ENCODE measurements around the gene MARCHF9.

MARCHF9 gene

GRCh38 chr12:57735198-57735855 is 19.6 kb upstream of the MARCHF9 start:
- Histone ChIP-seq H3K27ac (no peak overlapping the region), H3K9ac (ENCODE audit: insufficient read length) (no peak overlapping the region), H3K9me3 (ENCODE audit: low read depth, low read length) (no peaks in the 10 kb centered on the region), H3K36me3 (ENCODE audit: insufficient read depth, low read length) (no peaks in the 10 kb centered on the region), H3K4me3 (no peak overlapping the region; the same call in 1 of the 2 replicates)
- TF ChIP-seq EZH2 (IDR thresholded peaks at IDR 0.05): no peak
- no peak for TF ChIP-seq POLR2AphosphoS5 (IDR thresholded peaks at IDR 0.05; ENCODE audit: borderline replicate concordance, low read depth, low read length)
- TF ChIP-seq FOXP2 (optimal IDR thresholded peaks at IDR 0.05; ENCODE audit: control extremely low read depth, extremely low read length, insufficient read depth): no peak
- DNase-seq (ENCODE audit: low read depth, low spot score): no peak

- DNase-seq (ENCODE audit: low read depth, low spot score): no peak
- TF ChIP-seq EZH2 (IDR thresholded peaks at IDR 0.05) (no peak), FOXP2 (optimal IDR thresholded peaks at IDR 0.05; ENCODE audit: control extremely low read depth, extremely low read length, insufficient read depth) (no peak)
- H3K9ac ChIP-seq (ENCODE audit: insufficient read length): no peak overlapping the region
Measured at GRCh38 chr12:57735952-57736740, 18.8 kb upstream of the MARCHF9 start.

DNA sequence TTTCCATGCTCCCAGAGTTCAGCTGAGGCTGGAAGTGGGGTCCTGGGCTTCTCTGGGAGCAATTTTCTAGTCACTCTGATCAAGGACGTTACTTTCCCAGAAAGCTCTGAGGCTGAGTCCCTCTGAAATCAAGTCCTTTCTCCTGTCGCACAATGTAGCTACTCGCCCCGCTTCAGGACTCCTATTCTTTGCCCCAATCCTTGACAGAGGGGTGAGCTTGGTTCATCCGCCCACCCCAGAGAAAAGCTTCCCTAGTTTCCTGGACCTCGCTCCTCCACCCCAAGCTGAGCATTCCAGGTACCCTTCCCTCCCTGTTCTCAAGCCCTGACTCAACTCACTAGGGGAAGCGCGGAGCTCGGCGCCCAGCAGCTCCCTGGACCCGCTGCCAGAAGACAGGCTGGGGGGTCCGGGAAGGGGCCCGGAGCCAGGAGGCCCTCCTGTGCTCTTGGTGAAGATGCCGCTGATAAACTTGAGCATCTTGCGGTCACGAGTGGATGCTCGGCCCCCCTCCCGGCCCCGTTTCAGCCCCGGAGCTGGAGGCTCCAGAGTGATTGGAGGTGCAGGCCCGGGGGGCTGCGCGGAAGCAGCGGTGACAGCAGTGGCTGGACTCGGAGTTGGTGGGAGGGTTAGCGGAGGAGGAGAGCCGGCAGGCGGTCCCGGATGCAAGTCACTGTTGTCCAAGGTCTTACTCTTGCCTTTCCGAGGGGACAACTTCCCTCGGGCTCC is 18.0 kb upstream of the MARCHF9 start:
- no peak overlapping the region for H3K9ac ChIP-seq (ENCODE audit: insufficient read length)
- H3K4me3 ChIP-seq: peak overlapping the region; percentile 77

More at GRCh38 chr12:57735952-57736740, 18.8 kb upstream of the MARCHF9 start:
- H3K9me3 ChIP-seq (ENCODE audit: low read depth, low read length): no peaks in the 10 kb centered on the region
- peak overlapping the region; percentile 77 for H3K4me3 ChIP-seq
- no peaks in the 10 kb centered on the region for H3K36me3 ChIP-seq (ENCODE audit: insufficient read depth, low read length)
- no peak overlapping the region for H3K27ac ChIP-seq

DNA sequence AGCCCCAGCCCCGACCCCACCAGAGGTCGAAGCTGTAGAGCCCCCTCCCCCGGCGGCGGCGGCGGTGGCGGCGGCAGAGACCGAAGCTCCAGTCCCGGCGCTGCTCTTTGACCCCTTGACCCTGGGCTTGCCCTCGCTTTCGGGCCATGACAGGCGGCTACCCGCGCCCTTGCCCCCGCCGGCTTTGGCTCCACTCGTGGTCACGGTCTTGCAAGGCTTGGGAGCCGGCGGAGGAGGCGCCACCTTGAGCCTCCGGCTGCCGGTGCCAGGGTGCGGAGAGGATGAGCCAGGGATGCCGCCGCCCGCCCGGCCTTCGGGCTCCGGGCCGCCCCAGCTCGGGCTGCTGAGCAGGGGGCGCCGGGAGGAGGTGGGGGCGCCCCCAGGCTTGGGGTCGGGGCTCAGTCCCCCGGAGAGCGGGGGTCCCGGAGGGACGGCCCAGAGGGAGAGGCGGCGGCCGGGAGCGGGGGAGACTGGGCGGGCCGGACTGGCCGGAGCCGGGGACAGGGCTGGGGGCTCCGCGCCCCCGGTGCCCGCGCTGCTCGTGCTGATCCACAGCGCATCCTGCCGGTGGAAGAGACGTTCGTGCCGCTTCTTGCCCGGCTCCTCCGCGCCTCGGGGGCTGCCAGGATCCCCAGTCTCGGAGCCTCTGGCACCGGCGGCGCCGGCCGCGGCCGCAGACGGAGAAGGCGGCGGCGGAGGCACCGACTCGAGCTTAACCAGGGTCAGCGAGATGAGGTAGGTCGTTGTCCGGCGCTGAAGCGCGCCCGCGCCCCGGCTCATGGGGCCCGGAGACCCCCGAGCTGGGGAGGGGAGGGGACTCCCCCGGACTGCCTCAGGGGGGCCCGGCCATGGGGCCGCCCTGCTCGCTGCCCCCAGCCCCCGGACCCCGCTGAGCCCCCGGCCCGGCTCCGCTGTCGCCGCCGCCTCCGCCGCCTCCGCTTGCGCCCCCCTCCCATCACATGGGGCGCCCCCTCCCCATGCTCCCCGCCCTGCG is 17.1 kb upstream of the MARCHF9 start:
- no peaks in the 10 kb centered on the region for H3K36me3 ChIP-seq (ENCODE audit: insufficient read depth, low read length)
- no peak overlapping the region for H3K9ac ChIP-seq (ENCODE audit: insufficient read length)
- DNase-seq (ENCODE audit: low read depth, low spot score): no peak
- H3K4me3 ChIP-seq: peak overlapping the region; percentile 77
- H3K9me3 ChIP-seq (ENCODE audit: low read depth, low read length): no peaks in the 10 kb centered on the region
- H3K27ac ChIP-seq: no peak overlapping the region
- TF ChIP-seq EZH2 (IDR thresholded peaks at IDR 0.05) (no peak), FOXP2 (optimal IDR thresholded peaks at IDR 0.05; ENCODE audit: control extremely low read depth, extremely low read length, insufficient read depth) (no peak), POLR2AphosphoS5 (IDR thresholded peaks at IDR 0.05; ENCODE audit: borderline replicate concordance, low read depth, low read length) (no peak)

More for the DNA sequence above, 18.0 kb upstream of the MARCHF9 start:
- no peak for TF ChIP-seq FOXP2 (optimal IDR thresholded peaks at IDR 0.05; ENCODE audit: control extremely low read depth, extremely low read length, insufficient read depth)
- peak; percentile 88 for TF ChIP-seq EZH2 (IDR thresholded peaks at IDR 0.05)
- H3K36me3 ChIP-seq (ENCODE audit: insufficient read depth, low read length): no peaks in the 10 kb centered on the region
- no peaks in the 10 kb centered on the region for H3K9me3 ChIP-seq (ENCODE audit: low read depth, low read length)
- no peak overlapping the region for H3K27ac ChIP-seq
- no peak for DNase-seq (ENCODE audit: low read depth, low spot score)

DNA sequence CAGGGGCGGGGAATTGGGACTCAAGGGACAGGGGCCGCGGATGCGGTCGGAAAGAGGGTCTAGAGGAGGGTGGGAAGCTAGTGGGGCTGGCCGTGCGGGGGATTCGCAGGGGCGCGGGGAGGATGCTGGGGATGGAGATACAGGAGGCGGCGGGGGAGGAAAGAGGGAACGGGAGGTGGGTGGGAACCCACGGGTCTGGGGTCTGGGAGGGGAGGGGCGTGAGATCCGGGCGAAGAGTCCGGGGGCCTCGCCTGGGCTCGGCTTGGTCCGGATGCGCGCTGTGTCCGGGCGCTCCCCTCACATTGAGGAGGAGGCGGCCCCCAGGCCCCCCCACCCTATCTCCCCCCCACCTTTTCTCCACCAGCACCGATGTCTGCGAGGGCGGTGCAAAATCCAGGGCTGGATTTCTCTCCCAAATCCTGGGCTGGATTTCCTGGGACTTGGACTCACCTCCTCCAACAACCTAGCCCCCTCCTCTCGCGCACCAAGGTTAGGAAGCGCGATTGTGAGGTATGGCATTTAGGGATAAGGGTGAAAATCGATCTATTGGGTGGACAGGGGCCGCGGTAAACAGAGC is 16.2 kb upstream of the MARCHF9 start, which contains the start of gene AGAP2:
TSS of gene AGAP2 (minus strand) at position 82 of the 577 bp plus-strand sequence. CDS start 496 bp downstream, outside the sequence.
- DNase-seq (ENCODE audit: low read depth, low spot score): no peak
- TF ChIP-seq POLR2AphosphoS5 (IDR thresholded peaks at IDR 0.05; ENCODE audit: borderline replicate concordance, low read depth, low read length) (no peak), EZH2 (IDR thresholded peaks at IDR 0.05) (no peak), FOXP2 (optimal IDR thresholded peaks at IDR 0.05; ENCODE audit: control extremely low read depth, extremely low read length, insufficient read depth) (no peak)
- Histone ChIP-seq H3K4me3 (peak within 1 kb of the TSS; percentile 77), H3K9ac (ENCODE audit: insufficient read length) (no peak within 1 kb of the TSS), H3K27ac (no peak within 1 kb of the TSS), H3K36me3 (ENCODE audit: insufficient read depth, low read length) (no peaks in the 10 kb centered on the region), H3K9me3 (ENCODE audit: low read depth, low read length) (no peaks in the 10 kb centered on the region)

GRCh38 chr12:57739387-57739786 is 15.5 kb upstream of the MARCHF9 start:
- DNase-seq (ENCODE audit: low read depth, low spot score): no peak

GRCh38 chr12:57739914-57740538 is 14.9 kb upstream of the MARCHF9 start:
- Histone ChIP-seq H3K4me3 (no peak overlapping the region), H3K27ac (no peak overlapping the region), H3K9ac (ENCODE audit: insufficient read length) (no peak overlapping the region), H3K36me3 (ENCODE audit: insufficient read depth, low read length) (no peaks in the 10 kb centered on the region), H3K9me3 (ENCODE audit: low read depth, low read length) (no peaks in the 10 kb centered on the region)
- DNase-seq (ENCODE audit: low read depth, low spot score): no peak
- TF ChIP-seq FOXP2 (optimal IDR thresholded peaks at IDR 0.05; ENCODE audit: control extremely low read depth, extremely low read length, insufficient read depth) (no peak), POLR2AphosphoS5 (IDR thresholded peaks at IDR 0.05; ENCODE audit: borderline replicate concordance, low read depth, low read length) (no peak), EZH2 (IDR thresholded peaks at IDR 0.05) (no peak)

More at GRCh38 chr12:57739387-57739786, 15.5 kb upstream of the MARCHF9 start:
- H3K9ac ChIP-seq (ENCODE audit: insufficient read length): no peak overlapping the region
- H3K4me3 ChIP-seq: no peak overlapping the region
- no peak for TF ChIP-seq FOXP2 (optimal IDR thresholded peaks at IDR 0.05; ENCODE audit: control extremely low read depth, extremely low read length, insufficient read depth)
- TF ChIP-seq POLR2AphosphoS5 (IDR thresholded peaks at IDR 0.05; ENCODE audit: borderline replicate concordance, low read depth, low read length): no peak
- no peak for TF ChIP-seq EZH2 (IDR thresholded peaks at IDR 0.05)
- no peaks in the 10 kb centered on the region for H3K36me3 ChIP-seq (ENCODE audit: insufficient read depth, low read length)
- H3K9me3 ChIP-seq (ENCODE audit: low read depth, low read length): no peaks in the 10 kb centered on the region
- no peak overlapping the region for H3K27ac ChIP-seq
